Measurements from ENCODE around the gene ARHGAP15.

DNA sequence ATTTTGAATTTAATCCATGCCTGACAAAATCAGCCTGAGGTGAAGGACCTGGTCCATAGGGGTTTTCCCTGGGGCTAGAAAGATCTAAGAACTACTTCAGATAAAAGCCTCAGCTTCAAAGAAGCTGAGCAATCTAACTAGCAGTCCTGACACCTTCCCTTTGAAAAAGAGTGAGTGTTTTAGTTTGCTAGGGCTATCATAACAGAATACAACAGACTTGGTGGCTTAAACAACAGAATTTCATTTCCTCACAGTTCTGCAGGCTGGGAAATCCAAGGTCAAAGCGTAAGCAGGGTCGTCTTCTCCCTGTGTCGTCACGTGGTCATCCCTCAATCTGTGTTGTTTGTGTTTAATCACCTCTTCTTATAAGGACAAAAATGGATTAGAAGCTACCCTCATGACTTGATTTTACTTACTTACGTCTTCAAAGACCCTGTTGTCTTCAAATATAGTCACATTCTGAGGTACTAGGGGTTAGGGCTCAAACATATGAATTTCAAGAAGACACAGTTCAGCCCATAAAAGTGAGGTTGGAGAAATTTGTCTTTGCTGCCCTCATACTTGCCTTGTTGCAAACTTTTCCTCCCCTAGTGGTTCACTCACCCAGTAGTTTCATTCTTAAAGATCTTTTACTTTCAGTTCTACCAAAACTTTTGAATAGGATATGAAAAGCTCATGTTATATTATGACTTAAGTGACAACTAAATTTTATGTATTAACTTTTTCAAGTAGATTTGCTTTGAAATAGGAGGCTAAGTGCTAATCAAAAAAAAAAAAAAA lies 673.8 kb downstream of the ARHGAP15 start:
- TF ChIP-seq POLR2A (IDR thresholded peaks at IDR 0.05): no peak
- TF ChIP-seq, protein P1, sequence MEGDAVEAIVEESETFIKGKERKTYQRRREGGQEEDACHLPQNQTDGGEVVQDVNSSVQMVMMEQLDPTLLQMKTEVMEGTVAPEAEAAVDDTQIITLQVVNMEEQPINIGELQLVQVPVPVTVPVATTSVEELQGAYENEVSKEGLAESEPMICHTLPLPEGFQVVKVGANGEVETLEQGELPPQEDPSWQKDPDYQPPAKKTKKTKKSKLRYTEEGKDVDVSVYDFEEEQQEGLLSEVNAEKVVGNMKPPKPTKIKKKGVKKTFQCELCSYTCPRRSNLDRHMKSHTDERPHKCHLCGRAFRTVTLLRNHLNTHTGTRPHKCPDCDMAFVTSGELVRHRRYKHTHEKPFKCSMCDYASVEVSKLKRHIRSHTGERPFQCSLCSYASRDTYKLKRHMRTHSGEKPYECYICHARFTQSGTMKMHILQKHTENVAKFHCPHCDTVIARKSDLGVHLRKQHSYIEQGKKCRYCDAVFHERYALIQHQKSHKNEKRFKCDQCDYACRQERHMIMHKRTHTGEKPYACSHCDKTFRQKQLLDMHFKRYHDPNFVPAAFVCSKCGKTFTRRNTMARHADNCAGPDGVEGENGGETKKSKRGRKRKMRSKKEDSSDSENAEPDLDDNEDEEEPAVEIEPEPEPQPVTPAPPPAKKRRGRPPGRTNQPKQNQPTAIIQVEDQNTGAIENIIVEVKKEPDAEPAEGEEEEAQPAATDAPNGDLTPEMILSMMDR (IDR thresholded peaks at IDR 0.05): no peak
- TF ChIP-seq EP300 (IDR thresholded peaks at IDR 0.05): no peak
